Measurements from ENCODE around the gene ANXA11. TPM values are rescaled to one million over a fixed set of nuclear protein-coding genes. Genes with fewer than 3 reads are reported as not detected.

ANXA11 gene
- total RNA-seq, 1 donor from 2014 or later: 231 TPM

DNA sequence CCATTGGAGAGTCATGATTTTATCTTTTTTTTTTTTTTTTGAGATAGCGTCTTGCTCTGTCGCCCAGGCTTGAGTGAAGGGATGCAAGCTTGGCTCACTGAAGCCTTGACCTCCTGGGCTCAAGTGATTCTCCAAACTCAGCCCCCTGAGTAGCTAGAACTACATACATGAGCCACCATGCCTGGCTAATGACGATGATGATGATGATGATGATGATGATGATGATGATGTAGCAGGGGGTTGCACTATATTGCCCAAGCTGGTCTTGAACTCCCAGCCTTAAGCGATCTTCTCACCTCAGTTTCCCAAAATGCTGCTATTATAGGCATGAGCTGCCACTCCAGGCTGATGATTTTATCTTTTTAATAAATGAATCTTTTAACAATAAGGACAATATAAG is 86.7 kb downstream of the ANXA11 start:
- intact Hi-C loops (cut with micrococcal nuclease): no loop called here

DNA sequence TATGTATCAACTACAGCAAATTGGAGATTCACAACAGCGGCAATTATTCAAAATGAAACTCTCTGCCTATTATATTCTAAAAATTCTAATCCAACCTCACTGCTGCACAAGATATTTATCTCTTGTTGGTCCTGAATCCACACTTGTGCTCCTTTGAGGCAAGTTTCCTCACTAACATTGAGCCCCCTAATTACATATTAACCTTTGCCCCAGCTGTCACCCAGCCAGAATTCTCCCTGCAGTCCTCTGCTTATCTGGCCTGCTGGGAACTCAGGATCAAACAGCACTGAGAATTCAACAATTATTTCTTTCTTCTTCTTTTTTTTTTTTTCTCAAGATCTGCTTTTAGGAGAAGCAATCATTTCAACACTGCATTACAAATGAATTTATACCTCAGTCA is 94.4 kb downstream of the ANXA11 start:
- intact Hi-C loops (cut with micrococcal nuclease): no loop called here

DNA sequence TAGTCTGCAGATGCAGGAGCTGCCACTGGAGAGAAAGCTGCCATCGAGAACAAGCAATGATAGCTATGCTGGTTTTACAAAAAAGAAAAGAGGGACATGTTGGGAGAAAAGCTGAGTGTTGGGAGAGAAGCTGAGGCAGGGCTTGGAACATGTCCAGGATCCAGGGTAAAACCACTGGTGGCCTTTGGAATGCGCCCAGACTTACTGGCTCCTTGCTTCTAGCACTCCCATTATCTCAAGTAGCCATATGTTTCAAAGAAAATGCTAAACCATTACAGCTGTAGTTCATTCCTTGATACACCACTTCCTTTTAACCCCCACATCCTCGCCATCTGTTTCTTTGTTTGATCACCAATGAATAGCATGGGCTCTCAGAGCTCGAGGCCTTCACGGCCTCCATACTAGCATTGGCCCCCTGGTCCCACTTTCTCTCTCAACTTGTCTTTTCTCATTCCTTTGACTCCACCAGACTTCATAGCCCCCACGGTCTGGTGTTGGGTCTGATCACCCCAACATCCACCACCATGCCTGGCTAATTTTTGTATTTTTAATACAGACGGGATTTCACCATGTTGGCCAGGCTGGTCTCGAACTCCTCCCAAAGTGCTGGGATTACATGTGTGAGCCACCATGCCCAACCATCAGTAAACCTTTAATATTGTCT is 96.6 kb downstream of the ANXA11 start:
- intact Hi-C loops (cut with micrococcal nuclease): no loop called here

DNA sequence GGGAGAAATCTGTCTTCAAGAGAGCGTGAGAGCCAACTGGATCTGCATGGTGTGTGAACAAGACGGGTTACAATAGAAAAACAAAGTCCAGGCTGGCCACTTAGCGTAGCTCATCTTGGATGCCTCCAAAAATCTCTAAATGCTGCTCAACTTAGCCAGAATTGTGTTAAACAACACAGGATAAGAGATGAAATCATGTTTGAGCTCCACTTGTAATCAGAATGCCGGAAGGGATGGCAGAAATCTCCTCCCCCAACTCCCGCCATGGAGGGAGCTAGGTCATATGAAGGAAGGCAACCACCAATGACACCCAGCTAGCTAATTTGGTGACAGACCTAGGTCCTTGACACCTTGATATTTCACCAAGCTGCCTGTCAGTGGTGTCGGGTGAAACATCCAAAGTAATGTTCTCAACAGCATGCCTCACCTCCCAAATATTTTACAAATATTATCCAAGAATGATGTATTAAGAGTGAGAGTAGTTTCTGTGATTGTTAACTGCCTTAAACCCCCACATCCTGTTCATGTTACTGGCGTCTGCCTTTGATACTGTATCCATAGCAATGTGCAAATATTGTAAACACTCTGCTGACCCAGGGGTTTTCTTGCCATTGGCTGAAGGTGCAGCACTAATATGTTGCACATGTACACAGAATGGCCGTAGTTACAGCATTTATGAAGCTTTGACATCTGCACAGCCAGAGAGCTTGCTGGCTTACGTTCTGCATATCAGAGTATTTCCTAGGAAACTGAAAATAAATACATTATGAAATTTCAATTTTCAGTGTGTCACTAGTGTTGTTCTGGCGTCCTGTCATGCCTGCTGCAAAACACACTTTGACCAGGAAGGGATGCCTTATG is 101.0 kb downstream of the ANXA11 start:
- intact Hi-C loops (cut with micrococcal nuclease): no loop called here

Other genes starting within 250 kb of the ANXA11 start
- 13.9 and 15.5 TPM in 2 replicates for gene TMEM254, start 126.9 kb downstream of the ANXA11 start, total RNA-seq
- not detected in 2 replicates for gene PLAC9, start 72.8 kb downstream of the ANXA11 start, total RNA-seq
- gene MAT1A, start 84.1 kb upstream of the ANXA11 start, total RNA-seq: not detected in 2 replicates
- gene DYDC1, start 151.2 kb upstream of the ANXA11 start, total RNA-seq: not detected in 2 replicates
- not detected in 2 replicates for gene DYDC2, start 151.2 kb upstream of the ANXA11 start, total RNA-seq
- gene PRXL2A, start 203.0 kb upstream of the ANXA11 start, total RNA-seq: 8.5 and 11.5 TPM in 2 replicates
- 118 and 119 TPM in 2 replicates for gene TSPAN14, start 248.8 kb upstream of the ANXA11 start, total RNA-seq